Measurements from ENCODE around the gene TGFBR2. TPM values are rescaled to one million over a fixed set of nuclear protein-coding genes. Genes with fewer than 3 reads are reported as not detected.

Gene TGFBR2
- total RNA-seq, 1 experiment from 2014 or later: 22.5 TPM

- no peak for TF ChIP-seq ATF3 (IDR thresholded peaks at IDR 0.05)
- no peak for TF ChIP-seq YY1 (IDR thresholded peaks at IDR 0.05; ENCODE audit: extremely low read depth, insufficient replicate concordance, low read depth, low read length)
- TF ChIP-seq CTCF (IDR thresholded peaks at IDR 0.05 in 2 of 3, conservative IDR thresholded peaks at IDR 0.05 in 1 of 3; ENCODE audit: borderline replicate concordance in 1 of 3, insufficient read depth in 1 of 3, low read depth in 2 of 3, low read length in 2 of 3): no peak
- TF ChIP-seq EZH2phosphoT487 (IDR thresholded peaks at IDR 0.05; ENCODE audit: borderline replicate concordance): no peak
- H4K20me1 ChIP-seq (ENCODE audit: insufficient read depth): no peaks in the 10 kb centered on the region
- no peaks in the 10 kb centered on the region for H3K36me3 ChIP-seq (ENCODE audit: control insufficient read depth in 1 of 2, insufficient read depth in 2 of 2, low read length in 2 of 2)
- DNase-seq (ENCODE audit: low read depth, low spot score) (no peak), ATAC-seq (no peak)
- H3K27ac ChIP-seq (ENCODE audit: low read depth, low read length): no peak overlapping the region
- intact Hi-C loops (cut with micrococcal nuclease): no loop called here
- H3K4me1 ChIP-seq (ENCODE audit: control insufficient read depth in 1 of 2, insufficient read depth in 2 of 2, low read length in 2 of 2): peaks cover 0 to 5% of the 10 kb centered on the region in 2 experiments; a peak in 1 of 4 replicates
- no peak overlapping the region for H3K4me2 ChIP-seq (ENCODE audit: low read length)
- BruUV-seq (replicated peaks): no TSS peak
- no peak overlapping the region for H3K4me3 ChIP-seq (replicated peaks in 1 of 2; ENCODE audit: low read depth in 1 of 2, low read length in 2 of 2)
- RAD21 ChIA-PET (ENCODE audit: low non-redundant PET in 1 of 2, low total read pairs in 2 of 2, uncharacterized antibody in 2 of 2, unreplicated experiment in 2 of 2): no interaction called here
- H3K27me3 ChIP-seq (ENCODE audit: insufficient read depth, low read length): no peaks in the 10 kb centered on the region
- CTCF ChIA-PET: interaction anchor here (1.0 kb wide), 1 partner anchor 693 kb away, joined by 3 read pairs; no protein-coding TSS in a partner anchor
- H3K9ac ChIP-seq (ENCODE audit: low read length): no peak overlapping the region
- no peak overlapping the region for H2AFZ ChIP-seq (ENCODE audit: low read depth, low read length, poor library complexity, severe bottlenecking)
- H3K79me2 ChIP-seq (ENCODE audit: insufficient read depth, low read length): no peaks in the 10 kb centered on the region
- POLR2A ChIA-PET: no interaction called here
- H3K9me3 ChIP-seq (ENCODE audit: control insufficient read depth in 1 of 2, insufficient read depth in 1 of 2, low read depth in 1 of 2, low read length in 2 of 2): no peaks in the 10 kb centered on the region
- no peaks in the 10 kb centered on the region for H3K9me2 ChIP-seq (ENCODE audit: insufficient read depth)
Measured at GRCh38 chr3:30704931-30705890, 98.8 kb downstream of the TGFBR2 start.

- no peaks in the 10 kb centered on the region for H3K27me3 ChIP-seq (ENCODE audit: insufficient read depth, low read length)
- peaks cover 0 to 5% of the 10 kb centered on the region in 2 experiments; a peak in 1 of 4 replicates for H3K4me1 ChIP-seq (ENCODE audit: control insufficient read depth in 1 of 2, insufficient read depth in 2 of 2, low read length in 2 of 2)
- H3K9me2 ChIP-seq (ENCODE audit: insufficient read depth): no peaks in the 10 kb centered on the region
- no peak overlapping the region for H3K4me2 ChIP-seq (ENCODE audit: low read length)
- no peak overlapping the region for H3K27ac ChIP-seq (ENCODE audit: low read depth, low read length)
- H3K79me2 ChIP-seq (ENCODE audit: insufficient read depth, low read length): no peaks in the 10 kb centered on the region
- H4K20me1 ChIP-seq (ENCODE audit: insufficient read depth): no peaks in the 10 kb centered on the region
- CTCF ChIA-PET: no interaction called here
- no peaks in the 10 kb centered on the region for H3K9me3 ChIP-seq (ENCODE audit: control insufficient read depth in 1 of 2, insufficient read depth in 1 of 2, low read depth in 1 of 2, low read length in 2 of 2)
- no peak overlapping the region for H3K4me3 ChIP-seq (replicated peaks in 1 of 2; ENCODE audit: low read depth in 1 of 2, low read length in 2 of 2)
- ATAC-seq: no peak
- H2AFZ ChIP-seq (ENCODE audit: low read depth, low read length, poor library complexity, severe bottlenecking): no peak overlapping the region
- no TSS peak for BruUV-seq (replicated peaks)
- no peak for DNase-seq (ENCODE audit: low read depth, low spot score)
- H3K36me3 ChIP-seq (ENCODE audit: control insufficient read depth in 1 of 2, insufficient read depth in 2 of 2, low read length in 2 of 2): no peaks in the 10 kb centered on the region
- RAD21 ChIA-PET (ENCODE audit: low non-redundant PET in 1 of 2, low total read pairs in 2 of 2, uncharacterized antibody in 2 of 2, unreplicated experiment in 2 of 2): no interaction called here
- POLR2A ChIA-PET: no interaction called here
- intact Hi-C loops (cut with micrococcal nuclease): no loop called here
- H3K9ac ChIP-seq (ENCODE audit: low read length): no peak overlapping the region
- TF ChIP-seq CBX3 (IDR thresholded peaks at IDR 0.05; ENCODE audit: low read depth): no peak
- no peak for TF ChIP-seq SIN3A (IDR thresholded peaks at IDR 0.05; ENCODE audit: low read depth)
- no peak for TF ChIP-seq CTCF (IDR thresholded peaks at IDR 0.05 in 2 of 3, conservative IDR thresholded peaks at IDR 0.05 in 1 of 3; ENCODE audit: borderline replicate concordance in 1 of 3, insufficient read depth in 1 of 3, low read depth in 2 of 3, low read length in 2 of 3)
- TF ChIP-seq TCF7L2 (IDR thresholded peaks at IDR 0.05; ENCODE audit: borderline replicate concordance, extremely low read depth, insufficient read depth, insufficient read length): no peak
- no peak for TF ChIP-seq JUND (IDR thresholded peaks at IDR 0.05)
- TF ChIP-seq CEBPB (IDR thresholded peaks at IDR 0.05; ENCODE audit: low read depth): no peak
Measured at GRCh38 chr3:30707825-30708224, 101.4 kb downstream of the TGFBR2 start.
